ENCODE measurements around the gene GRB2. TPM values are rescaled to one million over a fixed set of nuclear protein-coding genes. Genes with fewer than 3 reads are reported as not detected.
A peak's percentile ranks its signal among the peaks of the same experiment; 100 is the strongest.

GRB2 gene
- total and polyA plus RNA-seq, 2 donors from 2014 or later: 65.3 to 119 TPM

GRCh38 chr17:75318615-75319222, 86.8 kb downstream of the GRB2 start:
- DNase-seq: no peak
- no peak for FAIRE-seq
- no peak overlapping the region for H3K4me3 ChIP-seq (ENCODE audit: low read length in 3 of 3)
- peaks cover 2 to 24% (median 15%) of the 10 kb centered on the region in 3 donors for H3K36me3 ChIP-seq (ENCODE audit: control insufficient read depth in 2 of 3, insufficient read depth in 3 of 3, low read length in 3 of 3)
- H3K9me3 ChIP-seq (ENCODE audit: control insufficient read depth in 2 of 3, insufficient read depth in 1 of 3, low read length in 3 of 3): no peaks in the 10 kb centered on the region
- H3K9ac ChIP-seq (ENCODE audit: low read length in 3 of 3): no peak overlapping the region
- no peaks in the 10 kb centered on the region for H3K4me1 ChIP-seq (ENCODE audit: control insufficient read depth in 2 of 3, insufficient read depth in 2 of 3, low read depth in 1 of 3, low read length in 3 of 3)
- TF ChIP-seq CTCF (IDR thresholded peaks at IDR 0.05; ENCODE audit: borderline replicate concordance, extremely low read depth, insufficient read depth): no peak
- no peaks in the 10 kb centered on the region for H3K27me3 ChIP-seq (ENCODE audit: control insufficient read depth, insufficient read depth, low read length)
- intact Hi-C loops (cut with DNase I): no loop called here
- no peak overlapping the region for H3K27ac ChIP-seq (ENCODE audit: low read depth in 2 of 2, low read length in 2 of 2)

- no peaks in the 10 kb centered on the region for H3K9me3 ChIP-seq (ENCODE audit: control insufficient read depth in 2 of 3, insufficient read depth in 1 of 3, low read length in 3 of 3)
- H3K36me3 ChIP-seq (ENCODE audit: control insufficient read depth in 2 of 3, insufficient read depth in 3 of 3, low read length in 3 of 3): peaks cover 2 to 24% (median 15%) of the 10 kb centered on the region in 3 donors
- no peak overlapping the region for H3K9ac ChIP-seq (ENCODE audit: low read length in 3 of 3)
- TF ChIP-seq CTCF (IDR thresholded peaks at IDR 0.05; ENCODE audit: borderline replicate concordance, extremely low read depth, insufficient read depth): no peak
- H3K4me3 ChIP-seq (ENCODE audit: low read length in 3 of 3): no peak overlapping the region
- no peak for FAIRE-seq
- intact Hi-C loops (cut with DNase I): no loop called here
- H3K27ac ChIP-seq (ENCODE audit: low read depth in 2 of 2, low read length in 2 of 2): no peak overlapping the region
- H3K4me1 ChIP-seq (ENCODE audit: control insufficient read depth in 2 of 3, insufficient read depth in 2 of 3, low read depth in 1 of 3, low read length in 3 of 3): no peaks in the 10 kb centered on the region
- no peaks in the 10 kb centered on the region for H3K27me3 ChIP-seq (ENCODE audit: control insufficient read depth, insufficient read depth, low read length)
- peak in 1 of 5 donors; percentile 38 for DNase-seq
These were observed 87.3 kb downstream of the GRB2 start for GRCh38 chr17:75318211-75318610.

GRCh38 chr17:75317671-75318070, 87.8 kb downstream of the GRB2 start:
- H3K27ac ChIP-seq (ENCODE audit: low read depth in 2 of 2, low read length in 2 of 2): no peak overlapping the region
- intact Hi-C loops (cut with DNase I): no loop called here
- no peak for FAIRE-seq

More at GRCh38 chr17:75317671-75318070, 87.8 kb downstream of the GRB2 start:
- peaks cover 2 to 24% (median 15%) of the 10 kb centered on the region in 3 donors for H3K36me3 ChIP-seq (ENCODE audit: control insufficient read depth in 2 of 3, insufficient read depth in 3 of 3, low read length in 3 of 3)
- DNase-seq: peak in 1 of 5 donors; percentile 55
- TF ChIP-seq CTCF (IDR thresholded peaks at IDR 0.05; ENCODE audit: borderline replicate concordance, extremely low read depth, insufficient read depth): no peak
- no peaks in the 10 kb centered on the region for H3K27me3 ChIP-seq (ENCODE audit: control insufficient read depth, insufficient read depth, low read length)
- no peaks in the 10 kb centered on the region for H3K9me3 ChIP-seq (ENCODE audit: control insufficient read depth in 2 of 3, insufficient read depth in 1 of 3, low read length in 3 of 3)
- H3K9ac ChIP-seq (ENCODE audit: low read length in 3 of 3): no peak overlapping the region
- peaks cover 0 to 2% (median 0%) of the 10 kb centered on the region in 3 donors for H3K4me1 ChIP-seq (ENCODE audit: control insufficient read depth in 2 of 3, insufficient read depth in 2 of 3, low read depth in 1 of 3, low read length in 3 of 3)
- no peak overlapping the region for H3K4me3 ChIP-seq (ENCODE audit: low read length in 3 of 3)

Measured in kidney (tissue), 14 donors.